Breast epithelium (tissue), 3 donors: Measurements from ENCODE around the gene NFATC3.

Source experiments
- CTCF ChIP-seq, 3 donors: fragments of 450-650 bp; IDR thresholded peaks; one replicate each; pipeline ENCODE4 v1.5.1; 2016 to 2017; ENCODE audit warnings: antibody characterized with exemption in 3 of 3, mild to moderate bottlenecking in 3 of 3, moderate library complexity in 3 of 3
- POLR2AphosphoS5 ChIP-seq, 3 donors: sonication (generic); formaldehyde crosslinking; IDR thresholded peaks; one replicate each; pipeline ENCODE4 v1.6.1; 2017; ENCODE audit warnings: antibody characterized with exemption in 3 of 3

- no peak for TF ChIP-seq CTCF (IDR thresholded peaks at IDR 0.05)
- TF ChIP-seq POLR2AphosphoS5 (IDR thresholded peaks at IDR 0.05): no peak
Observed at GRCh38 chr16:68190081-68190480, 104.9 kb downstream of the NFATC3 start.
